ENCODE data around the gene MEGF11.
A peak's percentile ranks its signal among the peaks of the same experiment; 100 is the strongest.

Gene MEGF11

DNA sequence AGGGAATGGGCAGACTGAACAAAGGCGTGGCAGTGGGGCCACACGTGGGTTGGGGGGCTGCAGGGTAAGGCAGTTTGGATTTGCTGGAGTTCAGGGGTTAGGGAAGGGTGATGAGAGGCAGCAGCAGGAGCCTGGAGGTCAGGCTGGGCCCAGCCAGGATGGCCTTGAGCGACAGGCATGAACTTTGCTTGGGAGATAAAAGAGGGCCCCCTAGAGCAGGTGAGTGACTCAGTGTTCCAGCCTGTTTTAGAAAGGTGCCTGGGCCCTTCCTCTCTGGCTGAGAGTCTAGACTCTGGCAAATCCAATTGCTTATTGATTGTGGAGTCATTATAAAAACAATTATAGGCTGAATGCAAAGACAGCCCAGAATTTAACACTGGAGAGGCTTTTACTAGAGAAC lies 309.1 kb downstream of the MEGF11 start:
- DNase-seq (ENCODE audit: low read depth) = no peak
- TF ChIP-seq, protein P1, sequence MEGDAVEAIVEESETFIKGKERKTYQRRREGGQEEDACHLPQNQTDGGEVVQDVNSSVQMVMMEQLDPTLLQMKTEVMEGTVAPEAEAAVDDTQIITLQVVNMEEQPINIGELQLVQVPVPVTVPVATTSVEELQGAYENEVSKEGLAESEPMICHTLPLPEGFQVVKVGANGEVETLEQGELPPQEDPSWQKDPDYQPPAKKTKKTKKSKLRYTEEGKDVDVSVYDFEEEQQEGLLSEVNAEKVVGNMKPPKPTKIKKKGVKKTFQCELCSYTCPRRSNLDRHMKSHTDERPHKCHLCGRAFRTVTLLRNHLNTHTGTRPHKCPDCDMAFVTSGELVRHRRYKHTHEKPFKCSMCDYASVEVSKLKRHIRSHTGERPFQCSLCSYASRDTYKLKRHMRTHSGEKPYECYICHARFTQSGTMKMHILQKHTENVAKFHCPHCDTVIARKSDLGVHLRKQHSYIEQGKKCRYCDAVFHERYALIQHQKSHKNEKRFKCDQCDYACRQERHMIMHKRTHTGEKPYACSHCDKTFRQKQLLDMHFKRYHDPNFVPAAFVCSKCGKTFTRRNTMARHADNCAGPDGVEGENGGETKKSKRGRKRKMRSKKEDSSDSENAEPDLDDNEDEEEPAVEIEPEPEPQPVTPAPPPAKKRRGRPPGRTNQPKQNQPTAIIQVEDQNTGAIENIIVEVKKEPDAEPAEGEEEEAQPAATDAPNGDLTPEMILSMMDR (conservative IDR thresholded peaks at IDR 0.05; ENCODE audit: low read depth, low read length) = no peak
- H3K4me3 ChIP-seq (ENCODE audit: low read length) = no peak overlapping the region

DNA sequence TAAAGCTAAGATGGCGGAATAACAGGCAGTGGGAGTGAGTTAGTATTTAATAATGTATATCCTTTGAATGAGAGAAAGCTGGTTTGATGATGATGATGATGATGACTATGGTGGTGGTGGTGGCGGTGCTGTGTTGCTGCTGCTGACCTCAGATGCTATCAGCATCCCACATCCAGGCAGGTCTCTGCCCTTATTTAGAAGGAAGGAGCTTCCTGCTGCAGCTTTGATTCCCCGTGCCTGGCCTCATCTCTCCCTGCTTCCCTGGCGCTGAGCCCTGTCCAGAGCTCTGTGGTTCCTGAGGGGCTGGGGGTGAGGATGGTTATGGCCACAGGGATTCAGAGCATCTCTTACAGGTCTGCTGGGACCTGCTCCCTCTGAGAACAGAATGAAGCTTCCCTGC lies 311.1 kb downstream of the MEGF11 start:
- no peak for DNase-seq (ENCODE audit: low read depth)
- no peak overlapping the region for H3K4me3 ChIP-seq (ENCODE audit: low read length)
- TF ChIP-seq, protein P1 (conservative IDR thresholded peaks at IDR 0.05; ENCODE audit: low read depth, low read length) = no peak

DNA sequence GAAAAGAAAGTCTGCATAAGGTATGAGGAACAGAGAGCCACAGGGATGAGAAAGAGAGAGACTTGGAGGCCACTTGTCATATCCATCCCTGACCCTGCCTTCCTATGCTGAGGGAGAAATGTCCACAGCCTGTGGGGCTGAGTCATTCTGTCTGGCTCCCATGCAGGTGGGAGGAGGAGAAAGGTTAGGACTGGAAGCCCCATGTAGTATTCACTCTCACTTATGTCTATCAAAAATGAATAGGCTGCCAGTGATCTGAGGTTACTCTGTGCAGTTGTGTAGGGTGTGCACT lies 313.0 kb downstream of the MEGF11 start:
- TF ChIP-seq, protein P1 (conservative IDR thresholded peaks at IDR 0.05; ENCODE audit: low read depth, low read length) = no peak
- DNase-seq (ENCODE audit: low read depth) = no peak
- no peak overlapping the region for H3K4me3 ChIP-seq (ENCODE audit: low read length)

DNA sequence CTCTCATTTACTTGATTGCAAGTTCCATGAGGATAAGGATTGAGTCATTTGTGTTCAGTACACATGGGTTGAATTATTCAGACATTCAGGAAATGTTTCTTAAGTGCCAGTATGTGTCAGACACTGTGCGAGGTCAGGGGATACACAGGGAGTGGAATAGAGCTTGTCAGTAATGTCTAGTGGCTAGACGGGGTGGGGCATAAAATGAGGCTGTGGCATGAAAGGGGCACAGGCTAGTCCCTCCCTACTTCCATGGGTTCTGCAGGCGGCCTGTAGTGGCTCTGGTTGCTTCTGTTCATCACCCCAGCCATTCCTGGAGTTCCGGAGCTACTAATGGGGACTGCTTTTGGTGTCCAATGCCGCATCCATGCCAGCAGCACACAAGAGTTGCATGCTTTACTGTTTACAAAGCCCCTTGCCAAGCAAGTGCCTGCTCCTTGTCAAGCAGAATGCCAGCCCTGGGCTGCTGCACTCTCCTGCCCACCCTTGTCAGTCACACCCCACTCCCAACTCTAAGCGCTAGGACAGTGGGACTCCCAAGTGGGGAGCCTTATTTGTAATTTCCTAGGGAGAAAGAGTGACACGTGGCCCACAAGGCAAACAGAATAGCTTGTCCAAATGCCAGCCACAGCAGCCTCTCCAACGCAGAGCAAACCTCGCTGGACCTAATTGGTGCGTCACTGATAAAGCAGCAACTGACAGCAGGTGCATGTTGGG lies 313.5 kb downstream of the MEGF11 start:
- DNase-seq (ENCODE audit: low read depth) = peak; percentile 98
- H3K4me3 ChIP-seq (ENCODE audit: low read length) = no peak overlapping the region
- TF ChIP-seq, protein P1 (conservative IDR thresholded peaks at IDR 0.05; ENCODE audit: low read depth, low read length) = no peak

DNA sequence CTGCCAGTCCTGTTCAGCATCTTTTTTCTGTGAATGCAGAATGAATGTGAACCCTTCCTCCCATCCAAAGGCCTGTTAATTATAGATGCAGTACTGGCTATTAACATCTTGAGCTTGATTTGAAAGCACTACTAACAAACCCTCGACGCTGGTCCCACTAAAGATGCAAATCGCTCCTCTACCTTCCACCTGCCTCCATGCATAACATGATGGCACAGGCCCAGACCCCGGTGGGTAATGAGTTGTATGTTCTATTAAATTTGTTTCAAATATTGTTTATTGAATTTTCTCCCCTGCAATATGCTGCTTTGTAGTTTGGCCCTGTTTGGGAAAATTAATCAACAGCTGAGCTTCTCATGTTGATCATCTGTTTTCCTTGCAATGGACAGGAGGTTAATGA lies 314.9 kb downstream of the MEGF11 start:
- no peak for DNase-seq (ENCODE audit: low read depth)
- TF ChIP-seq, protein P1 (conservative IDR thresholded peaks at IDR 0.05; ENCODE audit: low read depth, low read length) = no peak
- no peak overlapping the region for H3K4me3 ChIP-seq (ENCODE audit: low read length)

DNA sequence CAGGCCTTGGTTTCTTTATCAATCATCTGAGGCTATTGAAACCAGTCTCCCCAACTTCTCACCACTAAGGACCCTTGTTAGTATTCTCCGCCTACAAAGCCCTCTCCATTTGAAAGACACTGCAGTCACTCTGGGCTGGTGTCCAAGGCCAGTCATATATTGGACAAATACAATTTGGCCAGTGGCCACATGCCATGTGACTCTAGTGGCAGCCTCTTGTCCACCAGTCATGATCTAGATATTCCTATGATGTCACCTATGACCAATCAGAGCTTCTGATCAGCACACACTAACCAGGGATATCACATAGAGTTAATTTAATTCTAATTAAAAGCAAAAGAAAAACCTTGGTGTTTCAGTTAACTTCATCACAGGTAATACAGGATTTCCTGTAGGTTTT lies 316.1 kb downstream of the MEGF11 start:
- no peak overlapping the region for H3K4me3 ChIP-seq (ENCODE audit: low read length)
- peak; percentile 50 for DNase-seq (ENCODE audit: low read depth)
- TF ChIP-seq, protein P1 (conservative IDR thresholded peaks at IDR 0.05; ENCODE audit: low read depth, low read length) = no peak

DNA sequence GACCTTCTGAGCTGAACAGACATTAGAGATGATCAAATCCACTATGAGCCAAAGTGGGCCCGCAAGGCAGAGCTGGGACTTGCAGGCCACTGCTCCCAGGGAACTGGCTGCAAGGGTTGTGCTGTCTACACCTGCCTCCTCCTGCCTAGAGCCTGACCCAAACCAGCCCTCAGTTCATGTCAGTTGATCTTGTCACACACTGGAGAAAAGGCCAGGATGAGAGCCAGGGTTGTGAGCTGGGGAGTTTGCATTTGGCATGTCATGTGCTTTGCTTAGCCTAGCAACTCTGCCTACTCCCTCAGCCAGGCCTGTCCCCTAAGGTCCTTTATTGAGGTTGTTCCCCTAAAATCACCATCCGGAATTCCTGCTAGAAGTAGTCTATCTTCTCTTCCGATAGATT lies 316.5 kb downstream of the MEGF11 start:
- TF ChIP-seq, protein P1 (conservative IDR thresholded peaks at IDR 0.05; ENCODE audit: low read depth, low read length) = no peak
- H3K4me3 ChIP-seq (ENCODE audit: low read length) = no peak overlapping the region
- no peak for DNase-seq (ENCODE audit: low read depth)

All from retinal pigment epithelial cell (primary cell).